Endothelial cell of umbilical vein (primary cell): ENCODE data around the gene RSRC1. TPM values are rescaled to one million over a fixed set of nuclear protein-coding genes. Genes with fewer than 3 reads are reported as not detected.

Experiments used
- BruUV-seq: library from RNA; stranded (reverse); fragments of 400-500 nt; replicated peaks from 2 replicates; lab custom pipeline; 2021; lab: Mats Ljungman, UMichigan
- CTCF ChIA-PET: fragments of 300-600, 350-600 bp; sonication (Branson Sonifier 250); formaldehyde crosslinking; loops from one replicate; lab custom pipeline; 2021; ENCODE audit warnings: antibody characterized with exemption, inconsistent platforms; lab: Charles Lee
- POLR2A ChIA-PET: fragments of 300-600, 350-600 bp; sonication (Branson Sonifier 250); formaldehyde crosslinking; loops from one replicate; lab custom pipeline; 2021; ENCODE audit warnings: antibody characterized with exemption, inconsistent platforms; lab: Charles Lee
- DNase-seq: peaks from one replicate; pipeline ENCODE4 v3.0.0-alpha.2; 2011; ENCODE audit warnings: low read depth, low spot score
- FAIRE-seq: peaks from 2 replicates; lab custom pipeline; 2011; peaks lifted over from hg19 to GRCh38; lab: Jason Lieb, UNC
- H2AFZ ChIP-seq: 2 replicates; pipeline ENCODE4 v1.6.0; 2012; ENCODE audit warnings: low read depth, low read length, control low read depth, inconsistent platforms
- H3K27ac ChIP-seq: 2 replicates; pipeline ENCODE4 v1.5.1; 2011; ENCODE audit warnings: low read depth, mild to moderate bottlenecking, control low read depth, low read length, moderate library complexity; ENCODE audit not compliant: insufficient read depth
- H3K27me3 ChIP-seq, 2 experiments: 2 replicates each; pipeline versions ENCODE4 v1.6.0 to v1.6.1; 2011; ENCODE audit warnings: low read length in 2 of 2, mixed read lengths in 1 of 2; ENCODE audit not compliant: control insufficient read depth in 2 of 2, insufficient read depth in 2 of 2
- H3K36me3 ChIP-seq, 2 experiments: 2 replicates in 1 of 2; 3 replicates in 1 of 2; pipeline ENCODE4 v1.5.1; 2011; ENCODE audit warnings: low read length in 2 of 2, mild to moderate bottlenecking in 1 of 2, moderate library complexity in 1 of 2; ENCODE audit not compliant: control insufficient read depth in 2 of 2, insufficient read depth in 2 of 2; ENCODE audit errors: extremely low read depth in 1 of 2
- H3K4me1 ChIP-seq: 3 replicates; pipeline ENCODE4 v1.5.1; 2011; ENCODE audit warnings: mild to moderate bottlenecking, low read length; ENCODE audit not compliant: control insufficient read depth, insufficient read depth; ENCODE audit errors: extremely low read depth
- H3K4me2 ChIP-seq: 2 replicates; pipeline ENCODE4 v1.6.1; 2011; ENCODE audit warnings: low read length, control low read depth, mixed read lengths; ENCODE audit not compliant: insufficient read depth
- H3K4me3 ChIP-seq, 3 experiments: fragments of 200-600 bp in 1 of 3; sonication (generic), shearing (Covaris generic) in 1 of 3; replicated peaks in 1 of 3; 2 replicates each; pipeline ENCODE4 v1.5.1; 2011 to 2016; ENCODE audit warnings: control low read depth in 3 of 3, low read length in 3 of 3, mild to moderate bottlenecking in 2 of 3, inconsistent platforms in 1 of 3, low read depth in 1 of 3, moderate library complexity in 1 of 3; ENCODE audit not compliant: insufficient read depth in 1 of 3
- H3K79me2 ChIP-seq: 2 replicates; pipeline ENCODE4 v1.6.0; 2012; ENCODE audit warnings: low read length, inconsistent platforms; ENCODE audit not compliant: control insufficient read depth, insufficient read depth
- H3K9ac ChIP-seq: replicated peaks from 2 replicates; pipeline ENCODE3; 2011; ENCODE audit warnings: low read length, control low read depth; ENCODE audit not compliant: insufficient read depth; ENCODE audit errors: extremely low read depth
- H3K9me1 ChIP-seq: replicated peaks from 3 replicates; pipeline ENCODE4 v1.6.0; 2011; ENCODE audit warnings: mild to moderate bottlenecking, low read length; ENCODE audit not compliant: control insufficient read depth, insufficient read depth; ENCODE audit errors: extremely low read depth
- H3K9me3 ChIP-seq: replicated peaks from 2 replicates; pipeline ENCODE4 v1.5.1; 2012; ENCODE audit warnings: low read length, inconsistent platforms; ENCODE audit not compliant: control insufficient read depth, insufficient read depth
- H4K20me1 ChIP-seq: replicated peaks from 2 replicates; pipeline ENCODE3; 2011; ENCODE audit warnings: mild to moderate bottlenecking, low read length; ENCODE audit not compliant: control insufficient read depth, insufficient read depth; ENCODE audit errors: extremely low read depth
- CTCF ChIP-seq, 2 donors: IDR thresholded peaks; 1 replicate in 1 of 2; 2 replicates in 1 of 2; pipeline ENCODE4 v1.5.1; 2011; ENCODE audit warnings: low read length in 2 of 2, mild to moderate bottlenecking in 2 of 2, moderate library complexity in 2 of 2, control low read depth in 1 of 2, inconsistent platforms in 1 of 2, low read depth in 1 of 2; ENCODE audit not compliant: insufficient read depth in 1 of 2; ENCODE audit errors: extremely low read depth in 1 of 2
- EZH2 ChIP-seq: IDR thresholded peaks from 2 replicates; pipeline ENCODE4 v1.6.1; 2012; ENCODE audit warnings: borderline replicate concordance, low read depth, mild to moderate bottlenecking, moderate library complexity, low read length, inconsistent platforms; ENCODE audit not compliant: severe bottlenecking
- FOS ChIP-seq: IDR thresholded peaks from 2 replicates; pipeline ENCODE4 v1.6.1; 2011; ENCODE audit warnings: mild to moderate bottlenecking, low read length, moderate library complexity, borderline replicate concordance; ENCODE audit not compliant: insufficient read depth
- GATA2 ChIP-seq: IDR thresholded peaks from 2 replicates; pipeline ENCODE4 v1.7.0; 2011; ENCODE audit warnings: low read depth, mild to moderate bottlenecking, moderate library complexity, mixed read lengths, low read length; ENCODE audit not compliant: insufficient read length, insufficient read depth
- JUN ChIP-seq: IDR thresholded peaks from 2 replicates; pipeline ENCODE4 v1.6.1; 2011; ENCODE audit warnings: borderline replicate concordance, low read depth; ENCODE audit not compliant: insufficient read length, insufficient read depth
- MAX ChIP-seq: IDR thresholded peaks from 2 replicates; pipeline ENCODE4 v1.6.1; 2011; ENCODE audit not compliant: insufficient read depth, insufficient read length
- MYC ChIP-seq: IDR thresholded peaks from one replicate; pipeline ENCODE4 v1.6.1; 2011; ENCODE audit warnings: mild to moderate bottlenecking, low read depth, low read length
- POLR2A ChIP-seq: IDR thresholded peaks from 2 replicates; pipeline ENCODE4 v1.6.1; 2012; ENCODE audit warnings: low read depth, mild to moderate bottlenecking, control low read depth, low read length
- POLR2AphosphoS5 ChIP-seq: IDR thresholded peaks from 2 replicates; pipeline ENCODE4 v1.6.1; 2012; ENCODE audit warnings: low read depth, mild to moderate bottlenecking, control low read depth, low read length, moderate library complexity; ENCODE audit not compliant: insufficient read depth
- dilution Hi-C: fragments of 300-500 bp; cut with MboI; formaldehyde crosslinking; loops from one replicate; pipeline ENCODE4 v1.15.0; 2019; ENCODE audit warnings: low sequenced_read_pairs; ENCODE audit not compliant: extremely low pct_ligation_motif_present
- intact Hi-C: fragments of 100-400 bp; cut with micrococcal nuclease; formaldehyde crosslinking; loops from one replicate; pipeline ENCODE4 v1.10.0; 2022
- polyA plus RNA-seq, 4 experiments: library from polyadenylated mRNA; depleted of rRNA in 3 of 4; stranded (reverse) in 3 of 4; unstranded in 1 of 4; fragments of >200 nt; gene quantifications; 2 replicates each; pipeline versions ENCODE4 v1.2.1 to v1.2.3, GENCODE V29; 2011 to 2012; ENCODE audit warnings: missing spikeins in 1 of 4
- total RNA-seq: library from RNA; stranded (reverse); gene quantifications from 2 replicates; pipeline ENCODE4 v1.2.3, GENCODE V29; 2021

RSRC1 gene
- total and polyA plus RNA-seq, 2 donors (not counting 3 experiments of a cell fraction or from before 2014, with no cell fraction given), result 1.8 to 25.4 TPM

GRCh38 chr3:158458464-158458863 lies 348.6 kb downstream of the RSRC1 start:
- Histone ChIP-seq H3K4me3 (no peak overlapping the region), H4K20me1 (no peaks in the 10 kb centered on the region), H3K79me2 (no peaks in the 10 kb centered on the region), H3K4me2 (no peak overlapping the region), H3K36me3 (no peaks in the 10 kb centered on the region), H3K27me3 (no peaks in the 10 kb centered on the region), H2AFZ (no peak overlapping the region), H3K9me3 (no peaks in the 10 kb centered on the region), H3K9me1 (no peaks in the 10 kb centered on the region), H3K9ac (no peak overlapping the region), H3K4me1 (no peaks in the 10 kb centered on the region), H3K27ac (no peak overlapping the region)
- TF ChIP-seq POLR2AphosphoS5 (no peak), POLR2A (no peak), MAX (no peak), FOS (no peak), GATA2 (no peak), EZH2 (no peak), CTCF (IDR thresholded peaks at IDR 0.05; ENCODE audit: extremely low read depth in 1 of 2, insufficient read depth in 1 of 2, low read depth in 1 of 2, low read length in 2 of 2) (no peak), JUN (no peak), MYC (no peak)
- no peak for DNase-seq
- intact Hi-C loops, result no loop called here
- POLR2A ChIA-PET, result no interaction called here
- dilution Hi-C loops, result no loop called here
- no TSS peak for BruUV-seq
- CTCF ChIA-PET, result interaction anchor here (1.4 kb wide), 1 partner anchor 13 kb away, joined by 3 read pairs; no protein-coding TSS in a partner anchor
- no peak for FAIRE-seq
